VCaP (cell line): ENCODE results near the gene TUBB4B.

ENCODE experiments used
- H3K27ac ChIP-seq: fragments of 450-650 bp; 2 replicates; pipeline ENCODE4 v1.5.1; 2017
- TF ChIP-seq, protein P1 (sequence below): fragments of 450-650 bp; conservative IDR thresholded peaks from 2 replicates; pipeline ENCODE4 v1.5.1; 2017; ENCODE audit warnings: mild to moderate bottlenecking, moderate library complexity

The TUBB4B gene

GRCh38 chr9:137214620-137215019, 26.5 kb upstream of the TUBB4B start:
- no peak overlapping the region for H3K27ac ChIP-seq
- TF ChIP-seq, protein P1, sequence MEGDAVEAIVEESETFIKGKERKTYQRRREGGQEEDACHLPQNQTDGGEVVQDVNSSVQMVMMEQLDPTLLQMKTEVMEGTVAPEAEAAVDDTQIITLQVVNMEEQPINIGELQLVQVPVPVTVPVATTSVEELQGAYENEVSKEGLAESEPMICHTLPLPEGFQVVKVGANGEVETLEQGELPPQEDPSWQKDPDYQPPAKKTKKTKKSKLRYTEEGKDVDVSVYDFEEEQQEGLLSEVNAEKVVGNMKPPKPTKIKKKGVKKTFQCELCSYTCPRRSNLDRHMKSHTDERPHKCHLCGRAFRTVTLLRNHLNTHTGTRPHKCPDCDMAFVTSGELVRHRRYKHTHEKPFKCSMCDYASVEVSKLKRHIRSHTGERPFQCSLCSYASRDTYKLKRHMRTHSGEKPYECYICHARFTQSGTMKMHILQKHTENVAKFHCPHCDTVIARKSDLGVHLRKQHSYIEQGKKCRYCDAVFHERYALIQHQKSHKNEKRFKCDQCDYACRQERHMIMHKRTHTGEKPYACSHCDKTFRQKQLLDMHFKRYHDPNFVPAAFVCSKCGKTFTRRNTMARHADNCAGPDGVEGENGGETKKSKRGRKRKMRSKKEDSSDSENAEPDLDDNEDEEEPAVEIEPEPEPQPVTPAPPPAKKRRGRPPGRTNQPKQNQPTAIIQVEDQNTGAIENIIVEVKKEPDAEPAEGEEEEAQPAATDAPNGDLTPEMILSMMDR, result no peak

GRCh38 chr9:137215196-137215986, 25.7 kb upstream of the TUBB4B start:
- H3K27ac ChIP-seq, result peak overlapping the region; percentile 97; the same call in 1 of the 2 replicates
- TF ChIP-seq, protein P1, result no peak

DNA sequence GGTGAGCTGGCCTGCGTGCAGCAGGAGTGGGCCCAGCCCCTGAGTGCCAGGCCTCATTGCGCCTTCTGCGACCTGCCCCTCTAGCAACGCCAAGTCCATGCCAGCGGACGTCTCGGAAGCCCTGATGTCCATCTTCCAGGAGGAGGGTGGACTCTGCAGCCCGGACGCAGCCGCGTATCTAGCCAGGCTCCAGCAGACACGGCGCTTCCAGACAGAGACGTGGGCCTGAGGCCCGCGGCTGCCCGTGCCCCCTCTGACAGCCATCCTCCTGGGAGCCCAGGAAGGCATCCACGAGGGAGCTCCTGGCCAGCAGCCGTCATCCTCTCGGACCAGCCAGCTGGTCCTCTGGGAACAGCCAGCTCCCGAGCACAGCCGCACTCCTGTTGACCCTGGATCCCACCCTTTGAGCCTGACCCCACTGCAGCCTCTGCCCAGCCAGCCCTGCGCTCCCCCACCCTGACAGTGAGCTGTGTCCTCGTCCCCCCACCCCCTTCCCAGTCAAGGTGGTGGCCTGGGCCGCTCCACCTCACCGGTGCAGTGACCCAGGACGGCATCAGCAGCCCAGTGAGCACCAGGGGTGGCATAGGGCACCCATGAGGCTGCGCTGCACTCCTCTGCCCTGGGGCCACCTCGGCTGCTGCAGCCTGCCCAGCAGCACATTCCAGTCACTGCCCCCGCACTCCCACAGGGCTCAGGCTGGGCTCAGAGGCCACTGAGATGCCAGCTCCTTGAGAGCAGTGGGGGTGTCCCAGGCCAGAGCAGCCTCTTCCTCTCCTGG, 24.7 kb upstream of the TUBB4B start:
- peak overlapping the region; percentile 97 for H3K27ac ChIP-seq
- TF ChIP-seq, protein P1, result no peak

- peak overlapping the region; percentile 97 for H3K27ac ChIP-seq
- TF ChIP-seq, protein P1, result no peak; the same call in 1 of the 2 replicates
These were observed 23.5 kb upstream of the TUBB4B start for GRCh38 chr9:137217276-137218211.

GRCh38 chr9:137218212-137218753, 22.8 kb upstream of the TUBB4B start:
- TF ChIP-seq, protein P1, result no peak
- H3K27ac ChIP-seq, result peak overlapping the region; percentile 97

GRCh38 chr9:137218754-137219271, 22.3 kb upstream of the TUBB4B start:
- peak overlapping the region; percentile 97 for H3K27ac ChIP-seq
- TF ChIP-seq, protein P1, result no peak
